IMR-90 (cell line): Measurements from ENCODE around the gene CCDC9. TPM values are rescaled to one million over a fixed set of nuclear protein-coding genes. Genes with fewer than 3 reads are reported as not detected.
A peak's percentile ranks its signal among the peaks of the same experiment; 100 is the strongest.

Source experiments
- ATAC-seq: fragments of 200-7000 bp; cut with Tn5 transposase; 2 replicates; pipeline ENCODE4 v1.9.1; 2020; ENCODE audit warnings: low read depth, mild to moderate bottlenecking, moderate library complexity
- BruUV-seq: library from RNA; stranded (reverse); fragments of 400-500 nt; replicated peaks from 2 replicates; lab custom pipeline; 2021; lab: Mats Ljungman, UMichigan
- CTCF ChIA-PET: fragments of 300-600 bp; formaldehyde crosslinking; extraction: SDS; loops from one replicate; lab custom pipeline; 2021; ENCODE audit warnings: antibody characterized with exemption; lab: Yijun Ruan, JAX
- POLR2A ChIA-PET: fragments of 300-600 bp; sonication (Branson Sonifier 250); formaldehyde crosslinking; loops from one replicate; lab custom pipeline; 2022; ENCODE audit warnings: antibody characterized with exemption; ENCODE audit not compliant: unreplicated experiment; lab: Charles Lee
- DNase-seq: peaks from one replicate; pipeline ENCODE4 v3.0.0; 2013
- H2AFZ ChIP-seq: replicated peaks from 2 replicates; pipeline ENCODE3; 2013; ENCODE audit warnings: low read length, mild to moderate bottlenecking; ENCODE audit not compliant: poor library complexity
- H2AK5ac ChIP-seq: 2 replicates; pipeline ENCODE4 v1.6.1; 2013; ENCODE audit warnings: low read depth, low read length, inconsistent platforms
- H2AK9ac ChIP-seq: replicated peaks from 2 replicates; pipeline ENCODE3; 2013; ENCODE audit warnings: mild to moderate bottlenecking, low read depth, low read length, moderate library complexity; ENCODE audit not compliant: poor library complexity
- H2BK120ac ChIP-seq: 2 replicates; pipeline ENCODE4 v1.6.1; 2013; ENCODE audit warnings: low read depth, low read length, inconsistent platforms
- H2BK15ac ChIP-seq: 3 replicates; pipeline ENCODE4 v1.6.1; 2013; ENCODE audit warnings: low read depth, low read length, inconsistent platforms
- H2BK20ac ChIP-seq: 2 replicates; pipeline ENCODE4 v1.6.1; 2013; ENCODE audit warnings: low read depth, mild to moderate bottlenecking, inconsistent platforms, low read length, moderate library complexity
- H2BK5ac ChIP-seq: 2 replicates; pipeline ENCODE4 v1.6.1; 2013; ENCODE audit warnings: mild to moderate bottlenecking, low read depth, low read length, inconsistent platforms; ENCODE audit not compliant: poor library complexity, severe bottlenecking
- H3K14ac ChIP-seq: replicated peaks from 2 replicates; pipeline ENCODE4 v1.6.1; 2013; ENCODE audit warnings: low read depth, low read length, inconsistent platforms
- H3K18ac ChIP-seq: 2 replicates; pipeline ENCODE4 v1.6.1; 2013; ENCODE audit warnings: low read depth, low read length, control low read depth
- H3K23ac ChIP-seq: 2 replicates; pipeline ENCODE4 v1.6.1; 2013; ENCODE audit warnings: low read depth, low read length, inconsistent platforms
- H3K27ac ChIP-seq: 2 replicates; pipeline ENCODE4 v1.5.1; 2013; ENCODE audit warnings: mild to moderate bottlenecking, control low read depth, low read length; ENCODE audit not compliant: insufficient read depth
- H3K27me3 ChIP-seq: 2 replicates; pipeline ENCODE4 v1.6.1; 2013; ENCODE audit warnings: low read length; ENCODE audit not compliant: control insufficient read depth, insufficient read depth
- H3K36me3 ChIP-seq: 2 replicates; pipeline ENCODE4 v1.6.1; 2013; ENCODE audit warnings: low read length, mixed read lengths; ENCODE audit not compliant: control insufficient read depth, insufficient read depth
- H3K4ac ChIP-seq: 2 replicates; pipeline ENCODE4 v1.6.1; 2013; ENCODE audit warnings: low read depth, low read length, inconsistent platforms
- H3K4me1 ChIP-seq: 2 replicates; pipeline ENCODE4 v1.6.1; 2013; ENCODE audit warnings: low read length, mixed read lengths; ENCODE audit not compliant: control insufficient read depth, insufficient read depth
- H3K4me2 ChIP-seq: 2 replicates; pipeline ENCODE4 v1.6.1; 2013; ENCODE audit warnings: low read depth, mild to moderate bottlenecking, control low read depth, low read length, moderate library complexity
- H3K4me3 ChIP-seq: 2 replicates; pipeline ENCODE4 v1.5.1; 2013; ENCODE audit warnings: low read depth, mild to moderate bottlenecking, control low read depth, low read length, moderate library complexity; ENCODE audit not compliant: insufficient read depth
- H3K56ac ChIP-seq: 2 replicates; pipeline ENCODE4 v1.6.1; 2013; ENCODE audit warnings: low read length, inconsistent platforms; ENCODE audit not compliant: insufficient read depth; ENCODE audit errors: extremely low read depth
- H3K79me1 ChIP-seq, 2 experiments: 2 replicates each; pipeline ENCODE4 v1.6.1; 2013; ENCODE audit warnings: low read length in 2 of 2, inconsistent platforms in 1 of 2, low read depth in 1 of 2
- H3K9ac ChIP-seq: 2 replicates; pipeline ENCODE4 v1.6.1; 2013; ENCODE audit warnings: low read depth, low read length, control low read depth
- H3K9me1 ChIP-seq: 2 replicates; pipeline ENCODE4 v1.6.1; 2013; ENCODE audit warnings: low read length, inconsistent platforms; ENCODE audit not compliant: insufficient read depth
- H3K9me3 ChIP-seq: 2 replicates; pipeline ENCODE4 v1.6.1; 2013; ENCODE audit warnings: low read length; ENCODE audit not compliant: control insufficient read depth, insufficient read depth
- H4K20me1 ChIP-seq: 2 replicates; pipeline ENCODE4 v1.6.1; 2013; ENCODE audit warnings: low read length, inconsistent platforms; ENCODE audit not compliant: insufficient read depth
- H4K5ac ChIP-seq: 2 replicates; pipeline ENCODE4 v1.6.1; 2013; ENCODE audit warnings: mild to moderate bottlenecking, low read depth, low read length, control low read depth
- H4K8ac ChIP-seq, 2 experiments: 2 replicates each; pipeline ENCODE4 v1.6.1; 2013; ENCODE audit warnings: low read depth in 2 of 2, low read length in 2 of 2, control low read depth in 1 of 2, inconsistent platforms in 1 of 2
- H4K91ac ChIP-seq: 2 replicates; pipeline ENCODE4 v1.6.1; 2013; ENCODE audit warnings: low read depth, low read length, inconsistent platforms; ENCODE audit not compliant: insufficient read depth
- MAFK ChIP-seq: IDR thresholded peaks from 2 replicates; pipeline ENCODE4 v1.6.1; 2012; ENCODE audit warnings: low read depth, low read length, improper control_type of control experiment
- WGBS, 2 experiments: methylation state at CpG; one replicate each; pipeline versions ENCODE4 v1.1.5 to v1.1.7; 2013; ENCODE audit warnings: missing lambda C conversion rate in 2 of 2; ENCODE audit not compliant: insufficient read length in 1 of 2; ENCODE audit errors: extremely low coverage in 2 of 2; 5-methylcytosine and 5-hydroxymethylcytosine counted together
- dilution Hi-C: fragments of 300-500 bp; cut with HindIII; formaldehyde crosslinking; loops from one replicate; pipeline ENCODE4 v1.14.3; 2018; ENCODE audit warnings: low sequenced_read_pairs; ENCODE audit not compliant: unreplicated experiment
- in situ Hi-C: fragments of 300-500 bp; cut with MboI; formaldehyde crosslinking; loops from 3 replicates; pipeline ENCODE4 v1.14.3; 2019; ENCODE audit warnings: low sequenced_read_pairs, inconsistent platforms, mixed read lengths
- intact Hi-C: fragments of 100-400 bp; cut with micrococcal nuclease; formaldehyde crosslinking; loops from 2 replicates; pipeline ENCODE4 v1.10.0; 2022
- polyA plus RNA-seq, 3 experiments: library from polyadenylated mRNA; depleted of rRNA; stranded (reverse); fragments of >200 nt; gene quantifications; 2 replicates each; pipeline ENCODE4 v1.2.3, GENCODE V29; 2012; ENCODE audit warnings: low replicate concordance in 1 of 3
- total RNA-seq: library from RNA; depleted of rRNA; stranded (reverse); fragments of >200 nt; gene quantifications from 2 replicates; pipeline ENCODE4 v1.2.3, GENCODE V29; 2012

The CCDC9 gene
- total and polyA plus RNA-seq, 2 of the 4 experiments (the other 2 are of a cell fraction): 2.9 to 8.6 TPM

DNA sequence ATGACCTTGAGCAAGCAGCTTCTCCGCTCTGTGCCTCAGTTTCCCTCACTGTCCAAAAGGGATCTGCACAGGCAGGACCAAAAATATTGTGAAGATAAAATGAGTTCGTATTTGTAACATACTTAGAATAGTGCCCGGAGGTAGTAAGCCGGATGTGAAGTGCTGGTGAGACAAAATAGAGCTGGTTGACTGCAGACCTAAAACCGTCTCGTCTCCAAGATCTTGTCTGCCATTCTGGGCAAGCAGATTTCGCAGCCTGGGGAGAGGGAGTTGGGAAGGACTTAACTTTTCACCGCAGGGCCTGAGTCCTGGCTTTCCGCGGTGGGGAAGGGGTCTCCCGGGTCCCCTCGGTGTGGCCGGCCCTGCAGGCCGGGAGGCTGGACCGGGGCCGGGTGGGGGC, 17.2 kb upstream of the CCDC9 start:
- intact Hi-C loops: no loop called here
- POLR2A ChIA-PET: interaction anchor here (0.6 kb wide), 1 partner anchor 29 kb away, joined by 3 read pairs; no protein-coding TSS in a partner anchor

More for the DNA sequence above, 17.2 kb upstream of the CCDC9 start:
- BruUV-seq: no TSS peak
- Histone ChIP-seq H3K9me1 (peaks cover 15% of the 10 kb centered on the region), H3K56ac (no peak overlapping the region), H4K20me1 (peaks cover 10% of the 10 kb centered on the region; the same call in 1 of the 2 replicates), H2BK120ac (no peak overlapping the region; the same call in 1 of the 2 replicates), H3K9ac (peak overlapping the region; percentile 41; the same call in 1 of the 2 replicates), H3K27me3 (no peaks in the 10 kb centered on the region), H2AFZ (peak overlapping the region; percentile 53), H3K4ac (peak overlapping the region; percentile 22; the same call in 1 of the 2 replicates), H3K23ac (0 out of 2 replicates have a peak overlapping the region, but pooled peaks have one; percentile 2), H3K4me1 (peaks cover 26% of the 10 kb centered on the region), H3K27ac (no peak overlapping the region), H3K14ac (peak overlapping the region; percentile 64; the same call in 1 of the 2 replicates), H2BK15ac (no peak overlapping the region), H3K18ac (peak overlapping the region; percentile 38; the same call in 1 of the 2 replicates), H2AK5ac (peak overlapping the region; percentile 23; the same call in 1 of the 2 replicates), H2BK20ac (no peak overlapping the region), H3K36me3 (no peaks in the 10 kb centered on the region), H2AK9ac (peak overlapping the region; percentile 44), H3K4me2 (peak overlapping the region; percentile 78), H4K8ac (peak overlapping the region in 1 of 2 experiments; percentile 62; a peak in 2 of 4 replicates), H3K4me3 (peak overlapping the region; percentile 37), H2BK5ac (no peak overlapping the region), H4K91ac (peak overlapping the region; percentile 13; the same call in 1 of the 2 replicates), H3K9me3 (no peaks in the 10 kb centered on the region), H4K5ac (peak overlapping the region; percentile 55; the same call in 1 of the 2 replicates), H3K79me1 (peaks cover 3 to 24% of the 10 kb centered on the region in 2 experiments; a peak in 2 of 4 replicates)
- 34% methylated on average over 4 of the region's 16 CpGs; no CpG with 5 or more reads in 1 of the 2 experiments for WGBS, 2 experiments
- in situ Hi-C loops (no loop called here), dilution Hi-C loops (no loop called here)
- no peak for TF ChIP-seq MAFK
- CTCF ChIA-PET: no interaction called here
- no peak for DNase-seq
- no peak for ATAC-seq
